SJCRH30 (cell line): ENCODE measurements around the gene TPK1. TPM values are rescaled to one million over a fixed set of nuclear protein-coding genes. Genes with fewer than 3 reads are reported as not detected.

Experiments used
- DNase-seq, 2 experiments: peaks; one replicate each; pipeline ENCODE4 v3.0.0-alpha.2; 2015 to 2020
- H3K27ac ChIP-seq: fragments of 250-450 bp; sonication (Bioruptor Pico); 2 replicates; pipeline ENCODE4 v1.5.1; 2020; ENCODE audit warnings: mild to moderate bottlenecking, moderate library complexity
- H3K27me3 ChIP-seq: fragments of 250-450 bp; sonication (Bioruptor Pico); 2 replicates; pipeline ENCODE4 v1.5.1; 2020; ENCODE audit warnings: mild to moderate bottlenecking, moderate library complexity
- H3K36me3 ChIP-seq: fragments of 250-450 bp; sonication (Bioruptor Pico); 2 replicates; pipeline ENCODE4 v1.5.1; 2020; ENCODE audit warnings: mild to moderate bottlenecking, moderate library complexity
- H3K4me1 ChIP-seq: fragments of 250-450 bp; sonication (Bioruptor Pico); 2 replicates; pipeline ENCODE4 v1.5.1; 2020; ENCODE audit warnings: mild to moderate bottlenecking, moderate library complexity
- H3K4me3 ChIP-seq: fragments of 250-450 bp; sonication (Bioruptor Pico); 2 replicates; pipeline ENCODE4 v1.5.1; 2020; ENCODE audit warnings: mild to moderate bottlenecking, moderate library complexity
- H3K9me3 ChIP-seq: fragments of 250-450 bp; sonication (Bioruptor Pico); replicated peaks from 2 replicates; pipeline ENCODE4 v1.5.1; 2020; ENCODE audit warnings: mild to moderate bottlenecking, moderate library complexity
- total RNA-seq: library from RNA; depleted of rRNA; stranded (reverse); fragments of >200 nt; shearing (Covaris generic); gene quantifications from 2 replicates; pipeline ENCODE4 v1.2.3, GENCODE V29; 2014

TPK1 gene
- total RNA-seq, 1 experiment from 2014 or later, result 2.4 TPM

DNA sequence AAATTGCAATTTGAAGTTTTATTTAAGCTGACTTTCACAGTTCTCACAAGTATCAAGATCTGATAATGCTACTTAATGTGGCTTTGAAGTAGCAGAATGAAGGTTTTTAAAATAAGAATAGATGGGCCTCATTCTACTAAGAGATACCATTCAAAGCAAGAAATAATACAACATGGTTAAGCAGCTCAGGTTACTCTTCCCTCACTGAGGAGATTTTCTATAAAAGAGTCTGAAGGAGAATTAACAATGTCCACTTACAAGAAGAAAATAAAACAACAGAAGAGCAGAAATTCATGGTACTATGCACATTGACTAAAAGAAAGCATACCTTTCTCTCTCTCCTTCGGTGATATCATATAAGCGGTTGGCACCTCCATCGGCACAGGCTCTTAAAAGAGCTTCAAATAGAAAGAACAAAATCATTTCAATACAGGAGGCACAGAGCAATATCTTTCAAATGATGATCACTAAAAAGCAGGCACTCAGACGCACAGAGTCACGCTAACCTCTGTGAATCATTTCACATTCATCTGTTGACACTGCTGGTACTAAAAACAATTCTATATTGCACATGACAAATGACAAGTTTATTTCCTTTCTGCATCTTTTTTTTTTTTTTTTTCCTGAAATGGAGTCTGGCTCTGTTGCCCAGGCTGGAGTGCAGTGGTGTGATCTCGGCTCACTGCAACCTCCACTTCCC is 153.1 kb downstream of the TPK1 start:
- peaks cover 7% of the 10 kb centered on the region; the same call in 1 of the 2 replicates for H3K27me3 ChIP-seq
- no peak overlapping the region for H3K4me3 ChIP-seq
- no peaks in the 10 kb centered on the region for H3K36me3 ChIP-seq
- H3K27ac ChIP-seq, result no peak overlapping the region
- H3K4me1 ChIP-seq, result no peaks in the 10 kb centered on the region
- H3K9me3 ChIP-seq, result no peaks in the 10 kb centered on the region
- DNase-seq, result no peak

DNA sequence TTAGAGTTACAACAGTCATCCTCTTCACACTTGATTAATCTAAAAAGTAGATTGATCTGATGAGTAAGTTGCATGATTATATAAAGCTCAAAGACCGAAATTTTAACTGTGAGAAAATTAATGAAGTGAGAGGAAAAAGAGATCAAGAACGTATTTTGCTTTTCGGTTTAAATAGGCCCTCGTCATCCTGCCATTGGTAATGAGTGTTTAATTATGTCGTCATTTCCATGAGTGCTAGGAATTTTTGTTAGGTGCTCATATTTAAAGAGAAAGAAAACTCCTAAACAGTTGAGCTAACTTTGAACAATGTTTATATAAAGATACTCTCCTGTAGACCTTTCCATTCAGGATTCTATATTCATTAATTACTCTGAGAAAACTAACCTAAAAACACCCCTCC is 159.4 kb downstream of the TPK1 start:
- Histone ChIP-seq H3K27ac (no peak overlapping the region), H3K4me1 (no peaks in the 10 kb centered on the region), H3K9me3 (no peaks in the 10 kb centered on the region), H3K36me3 (no peaks in the 10 kb centered on the region), H3K27me3 (no peaks in the 10 kb centered on the region), H3K4me3 (no peak overlapping the region)
- no peak for DNase-seq

DNA sequence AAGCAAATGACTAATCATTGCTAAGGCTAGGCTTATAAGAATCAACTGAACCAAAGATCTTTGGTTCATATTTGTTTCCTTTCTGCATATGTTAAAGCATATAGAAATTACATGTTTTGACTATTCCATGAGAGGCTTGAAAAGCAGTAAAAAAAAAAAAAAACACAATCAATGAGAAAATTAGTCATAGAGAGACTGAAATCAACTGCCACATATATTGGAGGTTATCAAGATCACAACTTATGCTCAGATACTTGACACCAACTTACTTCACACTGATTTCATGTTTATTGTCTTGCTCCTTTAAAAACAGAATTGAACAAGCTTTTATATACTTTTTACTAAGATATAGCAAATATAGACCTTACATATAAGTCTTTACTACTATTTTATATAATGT is 161.3 kb downstream of the TPK1 start:
- Histone ChIP-seq H3K27ac (no peak overlapping the region), H3K36me3 (no peaks in the 10 kb centered on the region), H3K9me3 (no peaks in the 10 kb centered on the region), H3K27me3 (no peaks in the 10 kb centered on the region), H3K4me3 (no peak overlapping the region), H3K4me1 (no peaks in the 10 kb centered on the region)
- DNase-seq, result no peak

DNA sequence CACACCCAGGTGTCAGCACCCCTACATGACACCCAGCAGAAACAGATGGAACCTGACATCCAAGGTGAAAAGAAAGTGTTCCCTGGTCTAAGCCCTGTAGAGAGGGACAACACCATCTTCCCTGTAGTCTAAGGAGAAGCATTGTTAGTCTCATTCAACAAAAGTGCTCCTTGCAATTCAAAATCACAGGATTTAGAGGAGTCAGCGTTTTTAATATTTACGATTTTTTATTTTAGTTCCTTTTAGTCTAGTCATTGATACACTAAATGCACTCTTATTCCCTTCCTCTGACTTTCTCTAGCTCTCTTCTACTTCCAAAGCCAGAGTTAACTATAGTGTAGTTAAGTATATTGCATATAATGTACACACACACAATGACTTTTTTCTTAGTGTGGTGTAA is 163.0 kb downstream of the TPK1 start:
- no peak overlapping the region for H3K4me3 ChIP-seq
- H3K36me3 ChIP-seq, result no peaks in the 10 kb centered on the region
- no peak for DNase-seq
- no peaks in the 10 kb centered on the region for H3K27me3 ChIP-seq
- H3K27ac ChIP-seq, result no peak overlapping the region
- no peaks in the 10 kb centered on the region for H3K9me3 ChIP-seq
- H3K4me1 ChIP-seq, result no peaks in the 10 kb centered on the region

DNA sequence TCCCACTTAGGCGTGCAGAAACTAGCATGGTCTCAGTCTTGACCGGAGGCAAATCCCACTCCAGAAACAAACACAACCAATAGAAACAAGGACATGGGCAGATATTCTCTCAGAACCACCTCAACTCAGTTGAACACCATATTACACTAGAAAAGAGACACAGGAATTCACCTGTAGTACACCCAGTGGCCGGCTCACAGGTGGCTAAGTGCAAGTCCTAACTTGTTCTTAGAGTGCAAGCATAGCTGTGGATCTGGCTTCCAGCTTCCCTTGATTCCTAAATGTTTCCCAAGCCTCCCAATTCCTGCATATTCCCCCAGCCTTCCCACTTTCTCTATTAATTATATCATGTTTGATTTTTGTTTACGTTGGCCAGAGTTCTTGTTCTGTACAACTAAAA is 164.4 kb downstream of the TPK1 start:
- no peak overlapping the region for H3K27ac ChIP-seq
- no peak overlapping the region for H3K4me3 ChIP-seq
- H3K4me1 ChIP-seq, result no peaks in the 10 kb centered on the region
- H3K9me3 ChIP-seq, result no peaks in the 10 kb centered on the region
- no peaks in the 10 kb centered on the region for H3K36me3 ChIP-seq
- no peaks in the 10 kb centered on the region for H3K27me3 ChIP-seq
- DNase-seq, result no peak

DNA sequence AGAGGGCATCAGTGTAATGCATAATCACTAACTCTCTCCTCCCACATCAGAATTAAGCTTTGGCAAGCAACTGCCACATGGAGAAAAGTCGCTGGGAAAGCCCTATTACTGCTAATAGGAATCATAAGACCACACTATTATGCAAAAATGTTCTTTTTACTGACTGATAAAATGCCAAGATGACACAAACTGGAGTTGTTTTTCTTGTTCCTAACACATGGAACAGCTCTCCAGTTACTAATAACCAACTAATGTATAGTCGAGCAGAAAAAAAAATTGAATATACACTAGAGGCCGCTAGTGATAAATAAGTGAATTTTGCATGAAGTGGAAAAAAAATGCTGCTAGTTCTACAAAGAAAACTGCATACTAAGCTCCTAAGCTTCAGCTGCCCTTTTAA is 165.6 kb downstream of the TPK1 start:
- no peaks in the 10 kb centered on the region for H3K9me3 ChIP-seq
- no peaks in the 10 kb centered on the region for H3K27me3 ChIP-seq
- H3K4me3 ChIP-seq, result no peak overlapping the region
- no peaks in the 10 kb centered on the region for H3K36me3 ChIP-seq
- no peak overlapping the region for H3K27ac ChIP-seq
- H3K4me1 ChIP-seq, result no peaks in the 10 kb centered on the region
- DNase-seq, result peak in 1 of 2 experiments; percentile 10

DNA sequence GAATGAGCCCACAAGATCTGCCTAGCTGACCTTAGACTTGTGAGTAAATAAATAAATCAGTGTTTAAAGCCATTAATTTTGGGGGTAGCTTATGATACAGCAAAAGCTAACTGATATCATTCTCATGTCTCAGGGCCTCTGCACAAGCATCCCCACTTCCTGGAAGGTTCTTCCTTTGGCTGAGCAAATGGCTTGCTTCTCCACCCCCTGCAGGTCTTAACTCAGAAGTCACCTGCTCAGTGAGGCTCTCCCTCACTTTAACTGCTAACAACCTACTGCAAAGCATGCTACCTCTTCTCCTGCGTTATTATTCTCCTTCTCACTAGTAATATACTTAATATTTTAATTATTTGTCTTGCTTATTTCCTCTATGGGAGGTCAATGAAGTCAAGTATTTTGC is 167.3 kb downstream of the TPK1 start:
- no peaks in the 10 kb centered on the region for H3K27me3 ChIP-seq
- no peak overlapping the region for H3K27ac ChIP-seq
- H3K36me3 ChIP-seq, result no peaks in the 10 kb centered on the region
- H3K9me3 ChIP-seq, result no peaks in the 10 kb centered on the region
- no peaks in the 10 kb centered on the region for H3K4me1 ChIP-seq
- no peak for DNase-seq
- H3K4me3 ChIP-seq, result no peak overlapping the region

DNA sequence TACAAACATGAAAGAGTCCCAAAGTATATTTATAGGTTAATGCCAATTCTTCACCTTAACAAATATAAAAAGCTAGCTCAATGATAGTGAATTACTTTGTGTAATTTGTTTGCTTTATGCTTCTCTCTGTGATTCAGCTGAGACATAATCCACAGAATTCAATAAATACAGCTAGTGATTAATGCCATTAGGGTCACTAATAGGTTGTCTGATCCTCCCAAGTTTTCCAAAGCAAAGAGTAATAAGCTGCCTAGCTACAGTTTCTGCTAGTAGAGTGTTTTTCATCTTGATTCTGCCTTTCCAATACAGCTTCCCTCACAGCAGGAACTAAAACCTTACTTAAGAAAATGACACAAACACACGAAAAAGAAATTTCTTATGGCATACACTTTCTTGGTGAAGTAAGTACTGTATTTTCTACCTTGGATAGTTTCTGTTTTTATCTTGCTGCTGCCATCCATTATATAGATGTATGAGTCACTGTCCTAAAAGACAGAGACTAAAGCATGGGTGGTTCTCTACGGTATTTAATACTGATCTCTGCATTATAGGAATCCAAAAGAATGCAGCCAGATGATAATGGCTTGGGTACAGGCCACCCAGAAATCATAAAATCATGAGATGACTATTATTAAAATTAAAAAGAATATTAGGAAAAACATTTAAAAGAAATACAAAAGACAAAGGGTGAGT is 170.0 kb downstream of the TPK1 start:
- Histone ChIP-seq H3K27ac (no peak overlapping the region), H3K4me1 (no peaks in the 10 kb centered on the region), H3K9me3 (no peaks in the 10 kb centered on the region), H3K36me3 (no peaks in the 10 kb centered on the region), H3K27me3 (no peaks in the 10 kb centered on the region; the same call in 1 of the 2 replicates), H3K4me3 (no peak overlapping the region)
- DNase-seq, result no peak

DNA sequence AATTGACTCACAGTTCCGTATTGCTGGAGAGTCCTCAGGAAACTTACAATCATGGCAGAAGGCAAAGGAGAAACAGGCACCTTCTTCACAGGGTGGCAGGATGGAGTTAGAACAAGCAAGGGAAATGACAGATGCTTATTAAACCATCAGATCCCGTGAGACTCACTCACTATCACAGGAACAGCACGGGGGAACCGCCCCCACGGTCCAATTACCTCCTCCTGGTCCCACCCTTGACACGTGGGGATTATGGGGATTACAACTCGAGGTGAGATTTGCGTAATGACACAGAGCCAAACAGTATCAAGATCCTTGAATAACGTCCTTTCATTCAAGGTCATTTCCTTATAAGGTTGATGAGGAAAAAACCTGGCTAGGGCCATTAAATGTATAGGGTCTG is 176.6 kb downstream of the TPK1 start:
- no peak overlapping the region for H3K27ac ChIP-seq
- no peak for DNase-seq
- H3K27me3 ChIP-seq, result peaks cover 7% of the 10 kb centered on the region
- no peak overlapping the region for H3K4me3 ChIP-seq
- no peaks in the 10 kb centered on the region for H3K4me1 ChIP-seq
- no peaks in the 10 kb centered on the region for H3K9me3 ChIP-seq
- H3K36me3 ChIP-seq, result no peaks in the 10 kb centered on the region

DNA sequence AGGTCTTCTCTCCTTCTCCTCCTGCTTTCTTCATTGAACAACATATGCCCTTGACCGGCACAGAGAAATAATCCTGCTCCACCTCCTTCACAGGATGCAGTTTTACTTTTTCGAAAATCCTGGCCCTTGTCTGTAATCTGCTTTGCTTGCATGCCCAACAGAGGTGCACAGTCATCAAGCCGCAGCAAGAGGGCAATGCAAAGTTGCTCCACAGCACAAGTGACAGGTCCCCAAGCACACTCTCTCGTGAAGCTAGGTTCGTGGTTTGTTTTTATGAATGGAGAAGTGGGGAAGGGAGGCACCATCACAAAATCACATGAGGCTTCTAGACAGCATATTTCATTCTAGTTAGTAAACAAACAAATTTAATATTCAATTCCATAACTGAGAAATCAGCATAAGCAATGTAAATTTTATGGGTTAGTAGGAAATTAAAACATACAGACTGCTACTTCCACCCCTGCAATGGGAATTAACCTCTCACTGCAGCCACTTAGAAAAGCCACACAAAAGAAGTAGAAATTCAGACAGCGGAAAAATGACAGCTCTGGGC is 178.8 kb downstream of the TPK1 start:
- peaks cover 7% of the 10 kb centered on the region for H3K27me3 ChIP-seq
- no peak overlapping the region for H3K27ac ChIP-seq
- no peaks in the 10 kb centered on the region for H3K9me3 ChIP-seq
- DNase-seq, result no peak
- H3K4me1 ChIP-seq, result no peaks in the 10 kb centered on the region
- H3K36me3 ChIP-seq, result no peaks in the 10 kb centered on the region; the same call in 1 of the 2 replicates
- no peak overlapping the region for H3K4me3 ChIP-seq

DNA sequence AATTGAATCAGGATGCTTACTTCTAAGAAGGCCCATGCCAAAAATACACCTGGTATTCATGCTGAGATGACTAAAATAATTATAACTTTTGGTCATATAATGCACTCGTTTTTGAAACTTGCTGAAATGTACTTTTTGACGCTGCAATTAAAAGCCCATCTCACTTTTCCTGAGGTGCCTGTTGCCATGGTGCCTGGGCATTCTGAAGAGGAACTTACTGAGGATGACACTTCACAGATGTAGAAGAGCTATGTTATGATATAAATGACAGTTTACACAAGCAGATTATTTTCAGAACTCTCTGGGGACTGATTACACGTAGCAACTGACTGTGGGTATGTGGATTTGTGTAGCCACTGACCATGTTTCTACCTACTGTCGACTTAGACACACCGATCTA is 182.4 kb downstream of the TPK1 start:
- Histone ChIP-seq H3K4me1 (no peaks in the 10 kb centered on the region), H3K27ac (no peak overlapping the region), H3K27me3 (peaks cover 7% of the 10 kb centered on the region; the same call in 1 of the 2 replicates), H3K36me3 (no peaks in the 10 kb centered on the region; the same call in 1 of the 2 replicates), H3K4me3 (no peak overlapping the region), H3K9me3 (no peaks in the 10 kb centered on the region)
- no peak for DNase-seq

DNA sequence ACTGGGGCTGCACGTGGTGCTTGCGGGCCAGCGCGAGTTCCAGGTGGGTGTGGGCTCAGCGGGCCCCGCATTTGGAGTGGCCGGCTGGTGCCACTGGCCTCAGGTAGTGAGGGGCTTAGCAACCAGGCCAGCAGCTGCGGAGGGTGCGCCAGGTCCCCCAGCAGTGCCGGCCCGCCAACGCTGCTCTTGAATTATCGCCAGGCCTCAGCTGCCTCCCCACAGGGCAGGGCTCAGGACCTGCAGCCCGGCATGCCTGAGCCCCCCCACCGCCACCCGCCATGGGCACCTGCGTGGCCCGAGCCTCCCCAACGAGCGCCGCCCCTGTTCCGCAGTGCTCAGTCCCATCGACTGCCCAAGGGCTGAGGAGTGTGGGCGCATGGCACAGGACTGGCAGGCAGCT is 185.4 kb downstream of the TPK1 start:
- no peaks in the 10 kb centered on the region for H3K9me3 ChIP-seq
- no peaks in the 10 kb centered on the region for H3K4me1 ChIP-seq
- no peak for DNase-seq

DNA sequence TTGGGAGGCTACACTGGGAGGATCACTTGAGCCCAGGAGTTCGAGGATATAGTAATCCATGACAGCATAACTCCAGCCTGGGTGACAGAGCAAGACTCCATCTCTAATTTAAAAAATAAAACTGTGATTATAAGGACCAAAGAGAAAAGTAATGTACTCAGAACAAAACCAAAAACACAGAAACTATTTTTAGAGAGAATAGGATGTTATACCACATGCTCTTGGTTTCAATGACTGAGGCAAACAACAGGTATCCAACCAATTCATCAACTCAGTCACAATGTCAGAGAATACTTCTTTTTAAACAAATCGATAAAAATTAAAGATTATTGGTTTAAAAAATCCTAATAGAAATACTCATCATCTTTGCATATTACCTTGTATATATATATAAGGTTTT is 186.7 kb downstream of the TPK1 start:
- H3K27me3 ChIP-seq, result no peaks in the 10 kb centered on the region
- no peaks in the 10 kb centered on the region; the same call in 1 of the 2 replicates for H3K36me3 ChIP-seq
- no peaks in the 10 kb centered on the region for H3K4me1 ChIP-seq
- no peaks in the 10 kb centered on the region for H3K9me3 ChIP-seq
- no peak for DNase-seq
- no peak overlapping the region for H3K27ac ChIP-seq
- H3K4me3 ChIP-seq, result no peak overlapping the region

More for the DNA sequence above, 185.4 kb downstream of the TPK1 start:
- H3K27me3 ChIP-seq, result peaks cover 1% of the 10 kb centered on the region; the same call in 1 of the 2 replicates
- H3K4me3 ChIP-seq, result no peak overlapping the region
- no peak overlapping the region for H3K27ac ChIP-seq
- H3K36me3 ChIP-seq, result no peaks in the 10 kb centered on the region; the same call in 1 of the 2 replicates

DNA sequence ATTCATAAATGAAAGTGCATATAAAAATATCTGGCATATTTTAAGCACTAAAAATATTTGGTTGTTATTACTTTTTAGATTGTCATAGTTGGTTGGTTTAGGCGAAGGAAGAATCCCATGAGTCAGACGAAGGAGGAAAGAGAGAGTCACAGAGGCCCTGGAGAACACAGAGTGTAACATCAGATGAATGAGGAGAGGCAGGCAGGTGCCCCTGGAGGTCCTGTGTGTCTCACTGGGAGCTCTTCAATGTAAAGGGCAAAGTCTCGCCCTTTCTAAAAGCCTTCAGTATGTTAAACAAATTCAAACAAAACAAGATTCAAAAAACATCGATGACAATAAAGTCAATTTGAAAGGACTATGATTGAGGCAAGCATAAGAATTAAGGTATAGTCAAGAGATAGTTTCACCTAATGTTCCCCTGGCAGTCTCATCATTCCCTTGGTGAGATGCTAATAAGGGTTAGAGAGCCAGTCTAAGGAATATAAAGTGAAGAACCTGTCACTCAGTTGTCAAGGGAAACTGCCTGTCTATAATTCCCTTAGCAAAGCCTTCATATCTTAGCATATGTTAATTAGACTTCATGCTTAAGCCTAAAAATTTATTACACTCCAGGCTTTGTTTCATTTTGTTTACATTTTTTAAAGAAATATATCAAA is 194.3 kb downstream of the TPK1 start:
- DNase-seq, result no peak
- no peaks in the 10 kb centered on the region for H3K4me1 ChIP-seq
- H3K9me3 ChIP-seq, result no peaks in the 10 kb centered on the region
- no peaks in the 10 kb centered on the region for H3K36me3 ChIP-seq
- H3K27ac ChIP-seq, result no peak overlapping the region
- H3K4me3 ChIP-seq, result no peak overlapping the region
- no peaks in the 10 kb centered on the region for H3K27me3 ChIP-seq

DNA sequence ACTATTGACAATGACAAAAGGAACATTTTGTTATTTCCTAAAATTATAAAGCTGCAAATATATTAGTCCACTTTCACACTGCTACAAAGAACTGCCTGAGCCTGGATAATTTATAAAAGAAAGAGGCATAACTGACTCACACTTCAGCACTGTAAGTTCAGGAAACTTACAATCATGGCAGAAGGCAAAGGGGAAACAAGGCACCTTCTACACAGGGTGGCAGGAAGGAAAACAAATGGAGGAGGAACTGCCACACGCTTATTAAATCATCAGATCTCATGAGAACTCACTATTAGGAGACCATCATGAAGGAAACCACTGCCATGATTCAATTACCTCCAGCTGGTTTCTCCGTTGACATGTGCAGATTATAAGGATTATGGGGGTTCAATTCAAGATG is 203.1 kb downstream of the TPK1 start:
- Histone ChIP-seq H3K27me3 (no peaks in the 10 kb centered on the region), H3K4me1 (no peaks in the 10 kb centered on the region), H3K4me3 (no peak overlapping the region), H3K36me3 (no peaks in the 10 kb centered on the region), H3K27ac (no peak overlapping the region), H3K9me3 (no peaks in the 10 kb centered on the region)
- DNase-seq, result no peak
